GM19468 (cell line): Measurements from ENCODE around the gene U2AF1L4.
A peak's percentile ranks its signal among the peaks of the same experiment; 100 is the strongest.

Experiments
- ATAC-seq: cut with Tn5 transposase; IDR thresholded peaks from one replicate; pipeline ENCODE4 v1.9.1; 2021; ENCODE audit warnings: mild to moderate bottlenecking, moderate library complexity, moderate number of reproducible peaks; ENCODE audit not compliant: unreplicated experiment; ENCODE audit errors: extremely low read depth

The U2AF1L4 gene

DNA sequence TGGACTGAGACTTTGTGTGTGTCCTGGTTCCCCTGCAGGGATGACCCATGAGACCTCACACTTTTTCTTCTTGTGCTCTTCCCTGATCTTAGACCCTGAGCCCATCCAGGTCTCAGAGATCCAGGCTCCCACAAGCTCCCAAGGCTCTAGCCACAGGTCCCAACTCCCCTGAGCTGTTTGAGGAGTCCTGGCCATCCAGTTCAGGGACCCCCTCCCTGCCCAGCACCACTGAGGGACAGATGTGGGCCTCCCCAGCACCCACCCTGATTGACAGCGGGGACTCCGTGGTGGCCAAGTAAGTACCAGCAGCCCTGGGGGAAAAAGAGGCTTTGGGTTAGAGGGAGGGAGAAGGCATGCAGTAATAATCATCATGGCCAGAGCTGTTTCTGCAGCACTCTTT is 14.5 kb upstream of the U2AF1L4 start:
- no peak for ATAC-seq

DNA sequence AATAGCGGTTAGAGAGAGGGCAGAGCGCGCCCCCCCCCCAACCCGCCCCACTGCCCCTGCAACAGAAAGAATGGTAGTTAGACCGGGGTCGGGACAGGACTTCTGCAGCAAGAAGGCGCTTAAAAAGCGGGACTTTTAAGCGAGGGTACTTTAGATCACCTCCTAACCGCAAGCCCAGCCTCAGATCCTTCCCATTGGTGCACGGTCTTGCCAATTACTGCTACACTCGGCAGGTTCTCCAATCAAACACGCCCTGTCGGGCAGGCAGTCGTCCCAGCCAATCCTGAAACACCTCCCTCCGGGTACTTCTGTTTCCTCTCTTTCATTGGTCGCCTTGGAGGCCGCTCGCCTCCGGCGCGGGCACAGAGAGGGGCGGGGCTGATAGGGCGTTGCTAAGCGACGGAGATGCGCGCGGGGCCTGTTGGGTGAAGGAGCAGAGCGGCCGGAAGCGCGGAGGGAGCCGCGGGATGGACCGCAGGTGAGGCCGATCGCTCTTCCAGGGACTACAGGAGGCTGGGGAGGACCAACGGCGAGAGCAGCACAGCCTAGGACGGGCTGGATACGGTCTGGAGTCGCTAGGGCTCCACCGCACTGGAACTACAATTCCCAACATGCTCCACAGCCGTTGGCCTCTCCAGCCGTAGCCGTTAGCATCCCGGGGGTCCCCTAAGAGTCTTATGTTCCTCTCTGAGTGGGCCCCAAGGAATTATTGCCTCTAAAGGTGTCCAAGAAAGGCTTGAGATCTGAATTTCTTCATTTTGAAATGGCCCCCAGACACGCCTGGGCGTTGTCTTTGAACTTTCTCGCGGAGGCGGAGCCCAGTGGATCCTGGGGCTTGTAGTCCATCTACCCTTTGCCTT is 12.8 kb upstream of the U2AF1L4 start, which contains the start of gene PROSER3:
Gene PROSER3 (plus strand): TSS at position 428 of the 860 bp plus-strand sequence. CDS start 40 bp downstream, at position 468.
- ATAC-seq: peak; percentile 98

DNA sequence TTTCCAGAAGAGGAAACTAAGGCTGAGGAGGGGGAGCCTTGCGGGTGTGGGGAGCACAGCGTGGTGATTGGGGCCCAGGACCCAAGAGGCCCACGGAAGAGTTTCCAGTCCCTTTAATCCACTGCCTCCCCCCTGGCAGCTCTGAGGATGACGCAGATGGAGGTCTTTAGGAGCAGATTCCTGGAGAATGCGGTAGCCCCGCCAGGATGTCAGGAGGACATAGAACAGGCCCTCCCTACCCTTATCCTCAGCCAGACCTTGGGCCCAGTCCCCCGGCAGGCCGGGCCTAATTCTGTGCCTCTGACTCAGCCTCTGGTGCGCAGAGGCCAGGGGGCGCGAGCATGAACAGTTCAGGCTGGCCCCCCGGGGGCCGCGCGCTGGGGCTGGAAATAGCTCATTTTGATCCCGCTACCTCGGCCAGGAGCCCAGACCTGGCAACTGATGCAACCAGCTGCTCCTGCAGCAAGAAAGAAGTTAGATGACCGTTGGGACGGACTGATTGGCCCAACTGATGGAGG is 12.1 kb upstream of the U2AF1L4 start:
- no peak for ATAC-seq

DNA sequence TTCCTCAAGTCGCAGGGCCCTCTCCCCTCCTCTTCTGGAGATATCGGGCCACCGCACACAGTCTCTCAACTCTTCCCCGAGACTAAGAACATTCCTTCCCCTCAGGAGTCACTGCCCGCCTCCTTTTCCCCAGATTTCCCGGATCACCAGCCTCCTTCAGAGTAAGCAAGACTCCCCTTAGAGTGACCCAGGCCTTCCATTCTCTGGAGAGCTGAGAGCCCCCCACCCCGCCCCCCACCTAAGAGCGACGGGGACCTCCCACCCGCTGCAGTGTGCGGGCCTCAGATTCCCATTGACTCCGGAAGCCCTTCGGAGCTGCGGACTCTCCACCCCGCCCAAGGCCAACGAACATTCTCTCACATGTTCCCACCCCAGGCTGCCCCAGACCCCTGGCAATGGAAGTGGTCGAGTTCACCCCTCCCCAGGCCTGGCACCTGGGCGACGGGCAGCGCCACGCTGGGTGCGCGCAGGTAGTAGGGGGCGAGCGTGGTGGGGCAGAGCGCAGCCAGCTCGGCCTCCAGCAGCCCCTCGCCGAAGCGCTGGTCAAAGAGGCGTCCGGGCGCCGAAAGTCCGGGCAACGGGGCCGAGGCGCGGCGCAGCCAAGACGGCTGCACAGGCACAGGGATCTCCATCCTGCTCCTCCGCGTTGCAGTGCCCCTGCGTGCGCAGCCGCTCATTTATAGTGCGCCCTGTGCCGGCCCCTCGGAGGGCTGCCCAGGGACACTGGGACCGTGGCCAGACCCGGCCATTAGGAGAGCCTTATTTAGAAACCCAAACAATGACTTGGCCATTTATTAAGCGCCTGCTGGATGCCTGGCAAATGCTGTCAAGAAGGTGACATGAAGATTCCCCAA is 11.4 kb upstream of the U2AF1L4 start, which contains the start of gene HSPB6:
Gene HSPB6 (minus strand): TSS at position 653 of the 854 bp plus-strand sequence. CDS start 21 bp downstream, at position 632.
- ATAC-seq: no peak

DNA sequence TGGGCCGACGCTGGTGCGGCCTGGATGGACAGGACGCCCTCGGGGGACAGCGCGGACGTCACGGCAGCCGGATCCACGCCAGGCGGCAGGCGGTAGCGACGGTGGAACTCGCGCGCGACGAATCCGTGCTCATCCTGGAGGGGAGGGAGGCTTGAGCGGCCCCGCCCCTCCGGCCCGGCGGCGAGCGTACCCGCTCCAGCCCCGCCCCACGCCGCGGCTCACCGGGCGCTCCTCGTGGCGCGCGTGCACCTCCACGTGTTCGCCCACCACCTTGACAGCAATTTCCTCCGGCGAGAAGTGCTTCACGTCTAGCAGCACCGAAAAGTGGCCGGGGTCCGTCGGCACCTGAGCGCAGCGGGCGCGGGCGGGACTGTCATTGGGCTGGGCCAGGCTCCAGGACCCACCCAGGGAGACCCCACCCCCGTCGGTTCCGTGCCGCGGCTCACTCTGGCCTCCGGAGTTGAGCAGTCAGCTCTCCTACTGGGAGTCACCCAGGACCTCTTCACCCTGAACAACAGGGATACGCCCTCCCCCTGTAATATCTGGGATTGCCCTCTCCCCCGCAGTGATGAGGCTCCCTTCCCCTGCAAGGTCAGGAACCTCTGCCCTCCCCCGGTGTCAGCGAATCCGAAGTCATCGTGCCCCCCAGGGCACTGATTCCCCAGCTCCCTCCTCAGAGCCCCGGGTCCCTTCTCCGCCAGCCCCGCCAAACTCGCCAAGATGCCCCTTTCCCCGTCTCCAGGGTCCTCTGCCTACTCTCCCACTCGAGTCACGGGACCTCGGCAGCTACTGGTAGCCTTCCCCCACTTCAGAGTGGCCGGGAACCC is 10.5 kb upstream of the U2AF1L4 start:
- ATAC-seq: no peak

DNA sequence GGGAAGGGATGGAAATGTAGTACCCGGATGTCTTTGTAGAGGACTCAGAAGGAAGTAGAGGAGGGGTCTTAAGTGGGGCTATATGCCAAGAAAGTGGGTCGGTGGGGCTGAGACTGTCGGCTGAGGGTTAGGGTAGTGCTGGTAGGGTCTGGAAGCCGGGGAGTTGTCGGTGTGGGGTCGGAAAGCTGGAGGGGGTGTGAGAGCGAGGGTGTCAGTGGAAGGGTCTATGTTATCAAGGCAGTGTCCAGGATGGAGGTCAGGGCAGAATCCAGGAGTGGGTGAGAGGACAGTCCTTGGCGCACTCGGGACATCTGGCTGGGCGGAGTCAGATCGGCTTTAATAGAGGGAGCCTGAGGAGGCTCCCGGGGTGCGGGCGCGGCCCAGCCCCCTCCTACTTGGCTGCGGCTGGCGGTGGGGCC is 9.9 kb upstream of the U2AF1L4 start:
- ATAC-seq: no peak

DNA sequence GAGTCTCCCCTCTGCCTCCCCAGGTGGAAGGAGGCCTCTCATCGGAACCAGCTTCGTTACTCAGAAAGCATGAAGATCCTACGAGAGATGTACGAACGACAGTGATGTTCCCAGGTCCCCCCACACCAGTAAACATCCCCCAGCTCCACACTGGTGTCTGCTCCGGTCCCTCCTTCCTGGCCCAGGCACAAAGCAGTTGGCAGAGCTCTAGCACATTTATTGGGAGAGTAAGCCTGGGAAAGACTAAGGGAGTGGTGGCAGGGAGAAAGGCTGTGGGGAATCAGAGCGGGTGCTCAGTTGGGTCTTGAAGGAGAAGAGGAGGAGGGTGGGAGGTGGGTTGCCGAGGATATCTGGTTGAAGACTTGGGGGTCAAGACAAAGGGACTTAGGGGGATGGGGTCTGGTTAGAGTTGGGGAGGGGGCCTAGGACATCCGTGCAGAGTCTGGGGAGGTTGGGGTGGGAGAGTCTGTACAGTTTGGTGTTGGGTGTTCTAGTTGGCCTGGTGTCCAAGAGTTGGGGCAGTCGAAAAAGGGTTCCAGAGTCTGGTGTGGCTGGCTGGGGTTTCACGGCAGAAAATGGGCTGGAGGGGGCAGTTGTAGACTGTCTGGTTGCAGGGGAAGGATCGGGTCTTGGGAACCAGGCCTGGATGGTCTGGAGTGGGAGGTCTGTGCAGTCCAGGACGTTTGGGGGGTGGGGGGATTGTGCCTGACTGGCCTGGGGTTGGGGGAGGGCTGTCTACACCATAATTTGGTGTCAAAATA is 9.3 kb upstream of the U2AF1L4 start:
- ATAC-seq: no peak

DNA sequence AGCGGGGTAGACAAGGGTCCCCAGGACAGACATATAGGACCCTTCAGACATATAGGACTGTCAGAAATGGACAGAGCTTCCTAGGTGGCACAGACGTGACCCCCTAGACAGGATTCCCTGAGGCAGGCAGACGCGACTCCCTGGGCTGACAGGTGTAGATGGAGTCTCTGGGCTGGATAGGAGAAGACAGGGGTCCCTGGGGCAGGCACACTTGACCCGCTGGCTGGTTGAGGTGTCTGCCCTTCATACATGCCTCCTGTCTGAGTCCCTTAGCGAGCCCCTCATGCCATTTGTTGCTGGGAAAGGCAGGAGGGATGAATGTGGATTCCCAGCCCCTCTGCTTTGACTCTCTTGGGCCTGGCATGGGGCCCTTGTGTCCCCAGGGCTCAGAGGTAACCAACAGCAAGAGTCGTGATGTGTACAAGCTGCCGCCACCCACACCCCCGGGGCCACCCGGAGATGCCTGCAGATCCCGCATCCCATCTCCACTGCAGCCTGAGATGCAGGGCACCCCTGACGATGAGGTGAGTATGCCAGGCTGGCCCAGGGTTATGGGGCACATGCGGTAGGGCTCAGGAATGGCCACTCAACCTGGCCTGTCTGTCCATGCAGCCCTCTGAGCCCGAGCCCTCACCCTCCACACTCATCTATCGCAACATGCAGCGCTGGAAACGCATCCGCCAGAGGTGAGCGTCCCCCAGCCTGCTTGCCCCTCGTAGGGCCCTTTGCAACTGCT is 8.6 kb upstream of the U2AF1L4 start:
- no peak for ATAC-seq

DNA sequence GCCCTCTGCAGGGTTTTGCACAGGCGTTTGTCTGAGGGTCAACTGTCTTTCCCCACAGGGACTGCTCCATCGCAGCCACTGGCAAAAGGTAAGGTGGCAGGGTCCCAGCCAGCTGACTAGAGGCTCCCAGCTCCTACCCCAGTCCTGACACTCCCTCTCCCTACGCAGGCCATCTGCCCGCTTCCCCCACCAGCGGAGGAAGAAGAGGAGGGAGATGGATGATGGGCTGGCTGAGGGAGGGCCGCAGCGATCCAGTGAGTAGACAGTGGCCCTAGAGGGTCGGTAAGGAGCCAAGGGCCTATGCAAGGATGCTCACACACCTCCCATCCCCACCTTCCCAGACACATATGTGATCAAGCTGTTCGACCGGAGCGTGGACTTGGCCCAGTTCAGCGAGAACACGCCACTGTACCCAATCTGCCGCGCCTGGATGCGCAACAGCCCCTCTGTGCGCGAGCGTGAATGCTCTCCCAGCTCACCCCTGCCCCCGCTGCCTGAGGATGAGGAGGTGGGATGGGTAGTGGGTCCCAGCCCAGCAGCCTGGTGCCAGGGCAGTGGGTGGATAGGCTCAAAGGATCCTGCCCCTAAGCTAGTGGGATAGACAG is 7.6 kb upstream of the U2AF1L4 start:
- ATAC-seq: no peak

DNA sequence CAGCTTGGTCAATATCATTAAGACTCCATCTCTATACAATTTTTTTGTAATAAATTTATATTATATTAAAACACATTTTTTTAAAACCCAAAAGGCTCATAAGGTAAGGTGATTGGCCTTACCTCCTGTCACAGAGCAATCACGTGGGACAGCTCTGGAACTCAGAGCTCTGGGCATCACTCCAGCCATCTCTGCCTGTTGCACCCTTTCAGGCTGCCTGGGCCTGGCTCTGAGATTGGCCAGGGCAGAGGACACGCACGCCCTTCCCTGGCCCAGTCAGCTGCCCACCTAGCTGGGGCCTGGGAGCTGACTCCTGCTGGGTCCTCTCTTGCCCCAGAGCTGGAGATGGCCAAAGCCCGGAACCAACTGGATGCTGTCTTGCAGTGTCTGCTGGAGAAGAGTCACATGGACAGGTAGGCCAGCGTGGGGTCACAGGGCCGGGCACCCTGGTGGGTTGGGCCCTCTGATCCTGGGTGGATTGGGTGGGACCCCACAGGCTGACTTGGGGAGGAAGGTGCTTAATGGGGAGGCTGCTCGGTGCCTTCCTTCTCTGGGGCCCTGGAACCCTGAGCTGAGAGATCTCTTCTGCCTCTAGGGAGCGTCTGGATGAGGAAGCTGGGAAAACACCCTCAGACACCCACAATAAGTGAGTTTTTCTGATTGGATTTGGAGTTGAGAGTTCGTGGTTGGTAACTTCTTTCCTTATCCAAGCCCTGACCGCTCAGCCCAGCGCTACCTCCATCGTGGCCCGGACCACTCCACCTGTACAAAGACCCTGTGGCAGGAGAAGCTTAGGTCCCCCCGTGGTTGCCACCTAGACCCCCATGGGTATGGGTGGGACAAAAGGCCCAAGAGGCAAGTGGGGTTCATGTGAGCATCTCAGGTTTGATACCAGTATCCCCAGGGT is 6.9 kb upstream of the U2AF1L4 start:
- ATAC-seq: no peak

DNA sequence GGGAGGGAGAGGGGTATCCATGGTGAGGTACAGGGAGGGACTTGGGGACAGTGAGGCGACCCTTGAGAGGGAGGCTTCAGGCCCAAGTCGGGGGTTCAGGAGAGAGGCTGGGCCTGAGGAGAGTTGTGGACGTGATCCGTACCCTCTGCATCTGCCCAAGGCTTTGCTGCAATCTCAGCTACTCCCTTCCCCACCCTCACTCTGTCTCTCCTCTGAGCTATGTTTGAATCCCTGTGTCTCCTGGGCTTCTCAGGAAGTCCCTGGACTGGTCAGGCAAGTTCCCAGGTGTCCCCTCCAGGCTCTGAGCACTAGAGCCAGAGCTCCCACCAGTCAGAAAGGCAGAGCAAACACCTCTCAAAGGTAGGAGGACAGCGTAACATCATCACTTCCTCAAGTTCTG is 4.9 kb upstream of the U2AF1L4 start:
- no peak for ATAC-seq

DNA sequence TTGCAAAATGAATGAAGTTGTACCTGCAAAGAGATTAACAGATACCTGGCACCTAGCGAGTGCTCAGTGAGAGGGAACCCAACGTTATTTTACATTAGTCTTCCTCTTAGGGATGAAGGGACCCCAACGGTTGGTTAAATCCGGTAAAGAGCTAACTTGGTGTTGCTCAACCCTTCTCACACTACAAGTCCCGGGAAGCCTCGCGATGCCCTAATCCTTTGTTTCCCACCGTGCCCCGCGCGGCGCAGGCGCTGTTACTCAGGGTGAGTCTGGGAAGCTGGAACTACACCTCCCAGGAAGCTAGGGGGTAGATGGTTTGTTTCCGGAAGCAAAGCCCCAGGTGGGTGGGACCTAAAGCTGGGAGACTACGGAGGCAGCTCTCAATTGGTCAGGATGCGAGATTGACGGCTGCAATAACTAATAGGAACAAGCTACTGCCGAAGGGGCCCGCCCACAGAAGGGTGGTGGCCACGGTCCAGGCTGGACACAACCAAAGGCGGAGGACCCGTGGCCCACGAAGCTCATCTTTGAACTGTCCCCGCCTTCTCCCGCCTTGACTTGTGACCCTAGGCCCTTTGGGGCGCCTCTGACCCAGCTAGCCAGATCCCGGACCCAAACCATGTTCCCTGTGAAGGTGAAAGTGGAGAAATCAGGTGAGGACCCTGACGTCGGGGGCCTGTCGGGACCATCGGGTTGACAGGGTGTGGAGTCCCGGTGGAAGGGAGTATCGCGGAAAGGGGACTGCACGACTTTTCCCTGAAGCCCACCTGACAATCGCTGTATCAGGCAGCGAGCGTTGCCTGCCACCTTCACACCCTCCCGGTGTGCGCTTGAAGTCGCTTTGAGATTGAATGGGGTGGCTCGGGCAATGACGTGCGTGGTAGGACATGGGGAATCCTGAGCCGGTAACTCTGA is 3.1 kb upstream of the U2AF1L4 start, which contains the start of gene LIN37:
Gene LIN37 (plus strand): TSS at position 471 of the 915 bp plus-strand sequence. CDS start 149 bp downstream, at position 620.
- ATAC-seq: peak; percentile 43

DNA sequence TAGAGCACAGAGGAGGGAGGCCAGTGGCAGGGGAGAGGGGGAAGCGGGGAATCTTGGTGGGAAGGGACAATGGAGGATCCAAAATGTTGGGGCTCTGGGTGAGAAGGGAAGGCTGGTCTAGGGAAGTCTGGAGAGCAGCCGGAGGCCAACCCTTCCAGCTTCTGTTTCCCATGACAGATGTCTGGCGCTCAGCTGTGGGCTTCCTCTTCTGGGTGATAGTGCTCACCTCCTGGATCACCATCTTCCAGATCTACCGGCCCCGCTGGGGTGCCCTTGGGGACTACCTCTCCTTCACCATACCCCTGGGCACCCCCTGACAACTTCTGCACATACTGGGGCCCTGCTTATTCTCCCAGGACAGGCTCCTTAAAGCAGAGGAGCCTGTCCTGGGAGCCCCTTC is 1.3 kb upstream of the U2AF1L4 start:
- no peak for ATAC-seq

DNA sequence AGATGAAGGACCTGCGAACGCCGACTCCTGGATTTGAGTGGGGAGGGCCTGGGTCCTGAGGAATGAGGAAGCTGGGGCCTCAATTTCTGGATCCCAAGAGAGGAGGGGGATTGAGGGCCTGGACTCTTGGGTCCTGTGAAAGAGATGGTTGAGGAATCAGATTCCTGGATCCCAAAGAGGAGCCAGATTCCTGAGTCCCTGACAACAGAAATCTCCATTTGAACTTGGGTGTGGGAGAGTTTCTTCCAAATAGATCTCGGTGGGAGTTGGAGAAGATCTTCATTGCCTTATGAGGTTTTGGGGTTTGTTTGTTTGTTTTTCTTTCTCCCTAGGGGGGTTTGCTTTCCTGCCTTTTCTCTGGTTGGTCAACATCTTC is 857 bp upstream of the U2AF1L4 start:
- ATAC-seq: no peak

DNA sequence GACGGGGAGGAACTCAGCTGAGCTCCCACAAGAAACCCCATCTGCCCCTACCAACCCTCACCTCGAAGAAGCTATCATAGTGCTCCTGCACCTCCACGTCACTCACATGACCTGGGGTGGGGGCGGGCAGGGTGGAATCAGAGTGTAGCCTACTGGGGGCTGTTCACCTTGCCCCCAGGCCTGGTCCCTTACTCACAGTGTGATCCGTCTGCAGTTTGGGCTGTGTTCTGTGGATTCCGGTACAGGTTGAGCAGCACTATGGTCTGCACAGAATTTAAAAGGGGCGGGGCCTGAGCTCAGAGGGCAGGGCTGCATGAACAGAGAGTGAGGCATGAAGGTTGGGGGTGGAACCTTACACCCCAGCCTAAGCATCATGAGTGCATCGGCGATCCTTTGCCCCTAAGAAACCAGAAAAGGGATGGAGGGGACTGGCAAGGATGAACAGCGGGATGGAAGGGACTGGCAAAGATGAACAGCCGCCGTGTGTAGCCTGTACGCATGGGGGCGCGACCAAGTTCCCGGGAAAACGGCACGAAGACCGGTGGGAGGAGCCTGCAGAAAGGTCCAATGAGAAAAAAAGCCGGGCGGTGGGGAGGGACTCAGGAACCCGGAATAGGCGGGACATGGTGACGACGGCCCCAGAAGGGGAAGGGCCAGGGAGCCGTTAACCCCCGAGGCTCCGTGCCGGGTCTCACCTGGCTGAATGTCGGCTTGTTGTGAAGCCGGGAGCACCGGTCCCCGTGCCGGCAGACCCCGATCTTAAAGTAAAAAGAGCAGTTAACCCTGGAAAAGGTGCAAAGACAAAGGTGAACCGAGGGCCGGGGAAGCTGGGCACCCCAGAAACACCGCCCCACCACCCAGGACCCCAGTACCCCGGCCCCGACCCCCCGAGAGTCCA is 539 bp downstream of the U2AF1L4 start:
- ATAC-seq: no peak
